ENCODE data around the gene ASCC2.
"Not testable (repeated sequence)": the region's sequence is repeated elsewhere in the genome, so short reads cannot be mapped to it uniquely, and the experiment has no call there.

ASCC2 gene

DNA sequence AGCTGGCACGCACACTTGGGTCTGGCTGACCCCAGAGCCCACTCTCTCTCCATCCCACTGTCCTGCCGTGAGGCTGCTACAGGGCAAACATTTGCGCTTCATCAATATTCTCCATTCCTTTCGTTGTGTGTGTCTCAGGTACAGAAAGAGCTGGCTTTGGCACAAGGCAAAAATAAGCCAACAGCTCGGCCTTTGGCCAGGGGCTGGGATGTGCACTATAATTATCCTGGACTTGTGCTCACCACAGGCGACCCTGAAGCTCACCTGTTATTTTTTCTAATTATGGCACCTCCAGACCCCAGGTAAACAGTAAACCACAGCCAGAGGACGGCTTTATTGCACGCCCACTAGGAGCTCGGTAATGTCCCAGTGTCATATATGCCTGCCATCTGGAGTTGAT is 82.2 kb downstream of the ASCC2 start:
- no peak for DNase-seq (ENCODE audit: low read depth in 2 of 2)

DNA sequence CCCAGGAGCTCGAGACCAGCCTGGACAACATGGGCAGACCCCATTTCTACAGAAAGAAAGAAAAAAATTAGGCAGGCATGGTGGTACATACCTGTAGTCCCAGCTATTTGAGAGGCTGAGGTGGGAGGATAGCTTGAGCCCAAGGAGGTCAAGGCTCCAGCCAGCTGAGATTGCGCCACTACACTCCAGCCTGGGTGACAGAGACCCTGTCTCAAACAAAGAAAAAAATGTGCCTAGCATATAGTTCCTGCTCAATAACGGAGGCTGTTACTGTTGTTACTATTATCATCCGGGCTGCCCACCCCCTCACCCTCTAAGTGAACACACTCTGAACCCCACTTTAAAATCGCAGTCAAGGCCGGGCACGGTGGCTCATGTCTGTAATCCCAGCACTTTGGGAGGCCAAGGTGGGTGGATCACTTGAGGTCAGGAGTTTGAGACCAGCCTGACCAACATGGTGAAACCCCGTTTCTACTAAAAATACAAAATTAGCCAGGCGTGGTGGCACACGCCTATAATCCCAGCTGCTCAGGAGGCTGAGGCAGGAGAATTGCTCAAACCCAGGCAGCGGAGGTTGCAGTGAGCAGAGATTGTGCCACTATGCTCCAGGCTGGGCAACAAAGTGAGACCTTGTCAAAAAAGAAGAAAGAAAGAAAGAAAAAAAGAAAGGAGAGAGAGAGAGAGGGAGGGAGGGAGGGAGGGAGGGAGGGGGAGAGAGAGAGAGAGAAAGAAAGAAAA is 83.2 kb downstream of the ASCC2 start:
- not testable (repeated sequence) for DNase-seq (ENCODE audit: low read depth in 2 of 2)

DNA sequence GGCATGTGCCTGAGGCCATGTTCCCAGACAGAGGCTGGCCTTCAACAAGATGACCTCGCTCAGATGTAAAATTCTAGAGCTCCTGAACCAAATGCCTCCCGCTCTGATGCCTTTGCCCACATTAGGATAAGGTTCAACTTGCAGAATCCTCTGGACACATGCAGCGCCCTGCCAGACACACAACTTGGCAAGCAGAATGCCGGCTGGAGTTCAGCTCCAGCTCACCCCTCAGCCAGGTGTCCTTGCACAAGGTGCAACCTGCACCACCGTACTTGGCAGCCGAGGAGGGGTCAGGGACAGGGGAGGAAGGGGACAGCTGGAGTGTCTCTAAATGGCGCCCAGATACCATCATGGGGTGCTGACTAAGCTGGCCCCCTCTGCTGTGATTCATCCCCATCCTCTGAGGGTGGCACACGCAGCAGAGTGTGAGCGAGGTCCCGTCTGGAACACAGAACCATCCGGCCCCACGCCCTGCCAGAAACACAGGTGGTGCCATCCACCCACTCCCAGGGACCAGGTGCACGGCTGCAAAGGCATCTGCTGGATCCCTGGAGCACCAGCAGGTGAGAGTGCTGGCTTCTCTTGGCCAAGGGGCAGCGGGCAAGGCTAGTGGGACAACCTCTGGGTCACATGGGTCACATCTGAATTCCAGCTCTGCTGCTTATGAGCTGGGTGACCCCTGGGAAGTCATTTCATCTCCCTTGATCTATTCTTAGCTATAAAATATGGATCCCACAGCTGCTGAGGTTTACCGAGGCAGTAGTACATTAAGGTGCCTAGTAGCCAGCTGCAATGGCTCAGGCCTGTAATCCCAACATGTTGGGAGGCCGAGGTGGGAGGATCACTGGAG is 84.0 kb downstream of the ASCC2 start:
- no peak for DNase-seq (ENCODE audit: low read depth in 2 of 2)

DNA sequence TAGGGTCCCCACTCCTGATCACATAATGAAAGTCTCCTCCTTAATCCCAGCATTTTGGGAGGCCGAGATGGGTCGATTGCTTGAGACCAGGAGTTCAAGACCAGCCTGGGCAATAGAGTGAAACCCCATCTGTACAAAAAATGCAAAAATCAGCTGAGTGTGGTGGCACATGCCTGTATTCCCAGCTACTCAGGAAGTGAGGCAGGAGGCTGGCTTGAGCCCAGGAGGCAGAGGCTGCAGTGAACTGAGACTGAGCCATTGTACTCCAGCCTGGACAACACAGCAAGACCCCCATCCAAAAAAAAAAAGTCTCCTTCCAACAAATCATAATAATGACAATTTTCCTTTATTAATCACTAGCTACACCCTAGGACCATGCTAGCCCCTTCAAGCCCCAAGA is 86.4 kb downstream of the ASCC2 start:
- DNase-seq (ENCODE audit: low read depth in 2 of 2), result no peak

DNA sequence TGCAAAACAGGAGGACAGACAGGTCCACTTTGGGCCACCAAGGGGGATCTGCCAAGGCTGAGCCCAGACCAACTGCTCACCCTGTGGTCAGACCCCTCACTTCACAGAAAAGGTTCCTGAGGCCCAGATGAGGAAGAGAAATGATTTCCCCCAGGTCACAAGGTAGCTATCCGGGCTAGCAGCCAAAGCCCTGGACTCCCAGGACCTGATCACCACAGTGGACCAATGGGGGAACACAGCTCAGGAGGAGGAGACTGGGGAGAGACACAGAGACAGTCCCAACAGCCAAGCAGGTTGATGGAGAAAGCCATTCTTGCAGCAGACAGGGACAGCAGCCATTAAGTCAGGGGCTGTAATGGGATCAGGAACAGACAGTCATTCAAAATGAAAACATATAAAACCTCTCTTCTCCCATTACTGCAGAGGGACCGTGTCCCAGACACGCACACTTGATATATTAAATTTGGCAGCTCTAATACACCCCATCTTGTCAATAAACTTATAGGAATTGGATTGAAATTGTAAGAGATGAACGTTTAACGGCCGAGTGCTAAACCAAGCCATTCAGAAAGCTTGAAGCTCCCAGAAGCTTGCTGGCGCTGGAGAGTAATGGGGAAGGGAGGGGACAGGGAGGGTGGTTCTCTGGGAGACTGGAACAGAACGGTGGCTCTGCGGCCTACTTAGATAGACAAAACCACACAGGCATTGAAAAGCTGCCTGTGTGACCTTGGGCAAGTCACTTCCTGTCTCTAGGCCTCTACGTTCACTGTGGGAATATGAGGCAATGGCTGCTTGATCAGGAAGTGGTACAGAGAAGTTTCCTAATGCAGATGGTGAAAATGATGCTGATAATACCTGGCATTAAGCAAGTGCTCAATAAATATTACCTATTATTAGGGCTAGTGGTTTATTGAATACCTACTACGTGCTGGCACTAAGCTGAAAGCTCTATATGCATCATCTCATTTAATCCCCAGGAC is 87.2 kb downstream of the ASCC2 start:
- no peak for DNase-seq (ENCODE audit: low read depth in 2 of 2)

DNA sequence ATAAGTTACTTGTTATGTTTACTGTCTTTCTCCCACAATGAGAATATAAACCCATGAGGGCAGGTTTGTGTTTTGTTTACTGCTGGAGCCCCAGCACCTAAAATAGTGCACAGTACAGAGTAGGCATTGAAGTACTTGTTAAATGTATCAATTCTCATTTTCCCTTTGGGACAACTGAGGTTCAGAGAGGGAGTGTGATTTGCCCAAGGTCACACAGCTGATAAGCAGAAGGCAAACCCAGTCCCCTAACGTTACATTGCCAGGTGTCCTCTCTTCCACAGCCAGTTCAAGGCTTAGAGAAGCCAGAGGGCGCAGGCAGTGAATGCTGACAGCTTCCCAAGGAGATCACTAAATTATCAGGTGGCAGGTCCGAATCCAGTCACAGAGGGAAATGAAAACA is 88.0 kb downstream of the ASCC2 start:
- no peak for DNase-seq (ENCODE audit: low read depth in 2 of 2)

DNA sequence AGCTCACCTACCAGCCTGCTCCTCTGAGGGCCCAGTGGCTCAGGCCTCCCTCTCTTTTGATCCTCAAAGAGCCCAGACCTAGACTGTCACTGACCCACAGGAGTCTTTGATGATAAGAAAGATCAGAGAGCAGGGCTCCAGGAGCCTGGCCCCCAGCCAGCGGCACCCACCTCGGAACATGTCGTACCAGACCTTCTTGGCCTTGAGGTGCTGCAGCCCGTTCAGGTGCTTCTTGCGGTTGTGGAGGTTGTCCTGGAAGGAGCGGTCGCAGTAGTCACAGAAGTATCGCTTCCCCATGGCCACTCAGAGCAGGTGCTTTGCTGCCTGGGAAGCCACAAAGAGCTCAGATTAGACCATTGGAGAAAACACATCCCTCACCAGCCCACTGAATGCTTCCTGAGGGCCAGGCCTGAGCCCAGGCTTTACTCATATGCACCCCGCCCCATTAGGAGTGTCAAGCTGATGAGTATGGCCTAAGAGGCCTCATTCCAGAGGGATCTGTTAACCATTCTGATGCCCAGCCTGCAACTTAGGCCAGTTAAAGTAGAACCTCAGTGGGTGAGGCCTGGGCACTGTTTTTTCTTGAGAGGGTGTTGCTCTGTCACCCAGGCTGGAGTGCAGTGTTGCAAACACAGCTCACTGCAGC is 89.7 kb downstream of the ASCC2 start:
- DNase-seq (ENCODE audit: low read depth in 2 of 2), result no peak

DNA sequence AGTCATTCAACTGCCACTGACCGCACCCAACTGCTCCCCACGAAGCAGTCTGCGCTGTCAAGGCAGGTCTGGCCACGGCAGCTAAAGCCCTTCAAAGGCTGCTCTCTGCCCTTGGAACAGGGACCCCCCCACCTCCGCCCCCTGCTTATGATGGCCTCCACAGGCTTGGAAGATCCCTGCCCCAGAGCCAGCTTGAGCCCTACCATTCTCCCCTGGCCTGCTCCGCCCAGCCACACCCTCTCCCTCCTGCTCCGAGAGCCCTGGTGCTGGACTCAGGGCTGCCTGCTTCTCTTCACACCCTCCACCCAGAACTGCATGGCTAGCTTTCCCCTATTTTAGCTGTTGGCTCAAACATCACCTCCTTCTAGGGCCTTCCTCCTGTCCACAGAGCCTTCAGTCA is 90.2 kb downstream of the ASCC2 start:
- DNase-seq (ENCODE audit: low read depth in 2 of 2), result no peak

DNA sequence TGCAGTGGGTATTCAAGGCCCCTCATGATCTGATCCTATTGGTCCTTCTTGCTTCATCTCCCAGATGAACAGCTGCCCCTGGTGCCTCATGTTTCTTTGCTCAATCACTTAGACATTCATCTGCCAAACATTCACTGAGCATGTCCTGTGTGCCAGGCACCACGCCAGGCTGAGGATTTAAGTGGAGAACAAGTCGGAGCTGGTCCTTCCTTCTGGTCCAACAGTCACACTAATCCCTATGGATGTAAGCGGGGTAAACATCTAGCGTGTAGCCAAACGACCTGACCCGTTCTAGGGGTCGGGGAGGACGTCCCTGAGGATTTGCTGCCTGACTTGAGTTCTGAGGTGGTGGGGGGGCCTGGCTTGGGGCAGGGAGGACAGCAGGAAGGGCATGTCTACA is 93.2 kb downstream of the ASCC2 start:
- no peak for DNase-seq (ENCODE audit: low read depth in 2 of 2)

DNA sequence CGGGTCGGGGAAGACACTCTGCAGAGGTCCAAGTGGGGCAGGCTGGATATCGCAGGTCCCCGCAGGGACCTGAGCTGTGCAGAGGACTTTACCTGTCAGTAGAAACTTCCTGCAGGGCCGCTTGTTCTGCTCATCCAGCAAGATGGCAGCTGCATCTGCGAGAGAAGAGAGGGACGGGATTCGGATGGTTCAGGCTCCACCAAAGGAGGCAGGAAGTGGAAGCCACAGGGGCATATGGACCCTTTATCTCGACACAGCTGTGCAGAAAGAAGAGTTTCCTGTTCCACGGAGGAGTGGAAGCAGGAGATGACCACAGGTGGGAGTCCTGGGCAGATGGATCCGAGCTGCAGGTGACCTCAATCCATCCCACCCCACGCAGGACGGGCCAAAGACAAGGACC is 95.7 kb downstream of the ASCC2 start:
- DNase-seq (ENCODE audit: low read depth in 2 of 2), result no peak

DNA sequence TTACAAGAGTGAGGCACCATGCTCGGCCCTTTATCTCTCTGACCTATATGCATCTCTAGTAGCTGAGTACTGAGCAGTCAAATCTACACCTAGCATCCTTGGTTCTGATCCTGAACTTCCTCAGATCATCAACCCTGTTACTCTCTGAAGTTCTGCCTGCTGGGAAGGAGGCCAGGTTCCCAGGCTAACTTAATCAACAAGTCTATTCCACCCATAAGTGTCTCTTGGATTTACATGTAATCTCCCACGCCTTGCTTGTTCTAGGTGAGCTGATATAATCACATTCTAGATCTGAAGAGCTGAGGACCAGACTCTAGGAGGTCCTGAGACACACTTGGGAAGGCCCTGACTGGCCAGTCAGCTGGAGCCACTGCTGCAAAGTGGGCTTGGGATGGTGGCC is 96.1 kb downstream of the ASCC2 start:
- DNase-seq (ENCODE audit: low read depth in 2 of 2), result no peak

DNA sequence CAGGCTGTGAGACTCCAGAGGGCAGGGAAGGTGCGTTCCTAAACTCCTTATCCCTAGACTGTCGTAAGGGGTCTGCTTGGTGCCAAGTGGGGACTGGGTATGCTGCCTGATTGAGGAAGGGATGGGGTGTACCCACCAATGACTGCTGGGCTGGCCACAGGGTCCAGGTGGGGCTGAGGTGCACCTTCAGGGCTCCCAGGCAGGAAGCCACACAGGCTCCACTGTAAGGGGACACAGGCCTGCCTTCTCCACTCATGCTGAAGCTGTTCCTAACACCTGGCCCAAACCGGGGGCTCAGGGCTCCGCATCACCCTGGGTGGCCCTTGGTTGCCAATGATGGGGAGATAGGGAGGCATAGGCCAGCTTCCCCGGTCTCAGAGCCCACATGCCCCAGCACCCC is 97.9 kb downstream of the ASCC2 start:
- no peak for DNase-seq (ENCODE audit: low read depth in 2 of 2)

DNA sequence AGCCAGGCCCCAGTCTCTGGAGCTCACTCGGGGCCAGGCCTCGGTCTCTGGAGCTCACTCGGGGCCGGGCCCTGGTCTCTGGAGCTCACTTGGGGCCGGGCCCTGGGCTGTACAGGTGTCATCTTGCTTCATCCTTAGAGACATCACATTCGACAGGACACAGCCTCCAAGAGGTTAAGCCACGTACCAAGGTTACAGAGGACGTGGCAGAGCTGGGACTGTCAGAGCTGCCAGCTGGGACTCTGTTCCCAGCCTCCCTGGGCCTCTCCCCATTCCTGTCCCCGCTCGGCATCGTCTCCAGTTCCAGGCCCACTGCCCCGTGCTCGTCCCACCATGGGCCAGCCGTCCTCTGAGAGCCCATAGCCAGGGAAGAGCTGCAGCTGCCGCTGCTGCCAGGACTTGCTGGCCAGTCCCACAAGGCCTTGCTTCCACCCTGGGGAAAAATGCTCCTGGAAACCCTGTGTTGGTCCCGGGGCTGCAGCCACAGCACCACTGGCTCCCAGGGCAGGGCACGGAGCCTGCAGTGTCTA is 98.7 kb downstream of the ASCC2 start:
- DNase-seq (ENCODE audit: low read depth in 2 of 2), result no peak
